Measurements from ENCODE around the gene FUT3. TPM values are rescaled to one million over a fixed set of nuclear protein-coding genes. Genes with fewer than 3 reads are reported as not detected.

Gene FUT3
- total and polyA plus RNA-seq, 9 of the 15 experiments (the other 6 are each of a cell fraction or from before 2014, with no cell fraction given) = 0.09 TPM; not detected in 8

DNA sequence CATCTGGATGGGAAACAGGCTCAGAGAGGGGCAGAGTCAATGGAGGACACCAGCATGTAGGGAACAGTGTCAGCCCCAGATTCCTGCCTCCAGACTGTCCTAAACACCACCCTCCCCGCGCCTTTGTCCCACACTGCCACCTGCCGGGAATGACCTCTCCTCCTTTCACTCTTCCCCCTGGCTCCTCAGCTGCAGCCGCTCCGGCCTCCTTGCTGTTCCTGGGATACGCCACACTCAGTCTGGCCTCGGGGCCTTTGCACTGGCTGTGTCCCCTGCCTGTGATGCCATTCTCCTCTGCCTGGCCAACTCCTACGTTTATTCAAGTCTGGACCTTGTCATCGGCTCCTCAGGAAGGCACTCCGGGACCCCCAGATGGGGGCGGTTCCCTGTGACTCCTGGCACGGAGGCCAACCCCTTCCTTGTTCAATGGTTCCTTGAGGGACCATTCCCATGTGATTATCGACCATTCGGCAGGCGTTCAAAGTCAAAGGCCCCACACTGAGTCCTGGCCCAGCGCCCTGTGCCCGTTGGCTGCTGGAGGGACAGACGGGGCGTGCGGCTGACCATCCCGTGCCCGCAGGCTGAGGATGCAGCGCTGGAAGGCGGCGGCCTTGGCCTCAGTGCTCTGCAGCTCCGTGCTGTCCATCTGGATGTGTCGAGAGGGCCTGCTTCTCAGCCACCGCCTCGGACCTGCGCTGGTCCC, 27.5 kb downstream of the FUT3 start (continued):
- TF ChIP-seq TAF9B (IDR thresholded peaks at IDR 0.05; ENCODE audit: partially characterized antibody) (no peak), SRF (CRISPR knock-in tag; IDR thresholded peaks at IDR 0.05) (no peak), MAFK (IDR thresholded peaks at IDR 0.05; ENCODE audit: low read length) (no peak), SREBF1 (IDR thresholded peaks at IDR 0.05; ENCODE audit: borderline replicate concordance, low read depth, low read length) (no peak), ZNF707 (CRISPR knock-in tag; conservative IDR thresholded peaks at IDR 0.05) (no peak), HMG20A (CRISPR knock-in tag; conservative IDR thresholded peaks at IDR 0.05) (no peak), NEUROD1 (IDR thresholded peaks at IDR 0.05; ENCODE audit: borderline replicate concordance, low read depth, low read length, partially characterized antibody) (no peak), SMARCA4 (IDR thresholded peaks at IDR 0.05) (peak; percentile 45; the same call in 1 of the 2 replicates), NR2F6 (CRISPR knock-in tag; IDR thresholded peaks at IDR 0.05) (no peak), HNRNPUL1 (IDR thresholded peaks at IDR 0.05; ENCODE audit: low read length) (no peak), GABPA (tag; conservative IDR thresholded peaks at IDR 0.05; ENCODE audit: low read depth) (no peak), SRSF1 (IDR thresholded peaks at IDR 0.05; ENCODE audit: low read depth, low read length) (no peak), SMARCC2 (IDR thresholded peaks at IDR 0.05; ENCODE audit: low read depth) (peak; percentile 50; the same call in 1 of the 2 replicates), PML (IDR thresholded peaks at IDR 0.05; ENCODE audit: low read length) (no peak), ZBED1 (IDR thresholded peaks at IDR 0.05) (no peak), ZFP36 (IDR thresholded peaks at IDR 0.05; ENCODE audit: low read depth, low read length, partially characterized antibody) (peak; percentile 59), POLR2H (tag; IDR thresholded peaks at IDR 0.05; ENCODE audit: low read depth) (no peak)
- TF ChIP-seq, protein P1, sequence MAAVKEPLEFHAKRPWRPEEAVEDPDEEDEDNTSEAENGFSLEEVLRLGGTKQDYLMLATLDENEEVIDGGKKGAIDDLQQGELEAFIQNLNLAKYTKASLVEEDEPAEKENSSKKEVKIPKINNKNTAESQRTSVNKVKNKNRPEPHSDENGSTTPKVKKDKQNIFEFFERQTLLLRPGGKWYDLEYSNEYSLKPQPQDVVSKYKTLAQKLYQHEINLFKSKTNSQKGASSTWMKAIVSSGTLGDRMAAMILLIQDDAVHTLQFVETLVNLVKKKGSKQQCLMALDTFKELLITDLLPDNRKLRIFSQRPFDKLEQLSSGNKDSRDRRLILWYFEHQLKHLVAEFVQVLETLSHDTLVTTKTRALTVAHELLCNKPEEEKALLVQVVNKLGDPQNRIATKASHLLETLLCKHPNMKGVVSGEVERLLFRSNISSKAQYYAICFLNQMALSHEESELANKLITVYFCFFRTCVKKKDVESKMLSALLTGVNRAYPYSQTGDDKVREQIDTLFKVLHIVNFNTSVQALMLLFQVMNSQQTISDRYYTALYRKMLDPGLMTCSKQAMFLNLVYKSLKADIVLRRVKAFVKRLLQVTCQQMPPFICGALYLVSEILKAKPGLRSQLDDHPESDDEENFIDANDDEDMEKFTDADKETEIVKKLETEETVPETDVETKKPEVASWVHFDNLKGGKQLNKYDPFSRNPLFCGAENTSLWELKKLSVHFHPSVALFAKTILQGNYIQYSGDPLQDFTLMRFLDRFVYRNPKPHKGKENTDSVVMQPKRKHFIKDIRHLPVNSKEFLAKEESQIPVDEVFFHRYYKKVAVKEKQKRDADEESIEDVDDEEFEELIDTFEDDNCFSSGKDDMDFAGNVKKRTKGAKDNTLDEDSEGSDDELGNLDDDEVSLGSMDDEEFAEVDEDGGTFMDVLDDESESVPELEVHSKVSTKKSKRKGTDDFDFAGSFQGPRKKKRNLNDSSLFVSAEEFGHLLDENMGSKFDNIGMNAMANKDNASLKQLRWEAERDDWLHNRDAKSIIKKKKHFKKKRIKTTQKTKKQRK (IDR thresholded peaks at IDR 0.05; ENCODE audit: borderline replicate concordance, low read depth, low read length) = no peak

Data from K562 (cell line).